GM12892 (cell line): ENCODE measurements around the gene CHADL.

Experiments used
- POLR2A ChIP-seq: IDR thresholded peaks from 2 replicates; pipeline ENCODE4 v1.6.1; 2011; ENCODE audit warnings: low read depth, low read length, control low read depth
- POLR2AphosphoS5 ChIP-seq: IDR thresholded peaks from 2 replicates; pipeline ENCODE4 v1.6.1; 2011; ENCODE audit warnings: low read depth, low read length, control low read depth
- TAF1 ChIP-seq: IDR thresholded peaks from 2 replicates; pipeline ENCODE4 v1.6.1; 2011; ENCODE audit warnings: low read depth, mild to moderate bottlenecking, control low read depth, low read length, borderline replicate concordance

DNA sequence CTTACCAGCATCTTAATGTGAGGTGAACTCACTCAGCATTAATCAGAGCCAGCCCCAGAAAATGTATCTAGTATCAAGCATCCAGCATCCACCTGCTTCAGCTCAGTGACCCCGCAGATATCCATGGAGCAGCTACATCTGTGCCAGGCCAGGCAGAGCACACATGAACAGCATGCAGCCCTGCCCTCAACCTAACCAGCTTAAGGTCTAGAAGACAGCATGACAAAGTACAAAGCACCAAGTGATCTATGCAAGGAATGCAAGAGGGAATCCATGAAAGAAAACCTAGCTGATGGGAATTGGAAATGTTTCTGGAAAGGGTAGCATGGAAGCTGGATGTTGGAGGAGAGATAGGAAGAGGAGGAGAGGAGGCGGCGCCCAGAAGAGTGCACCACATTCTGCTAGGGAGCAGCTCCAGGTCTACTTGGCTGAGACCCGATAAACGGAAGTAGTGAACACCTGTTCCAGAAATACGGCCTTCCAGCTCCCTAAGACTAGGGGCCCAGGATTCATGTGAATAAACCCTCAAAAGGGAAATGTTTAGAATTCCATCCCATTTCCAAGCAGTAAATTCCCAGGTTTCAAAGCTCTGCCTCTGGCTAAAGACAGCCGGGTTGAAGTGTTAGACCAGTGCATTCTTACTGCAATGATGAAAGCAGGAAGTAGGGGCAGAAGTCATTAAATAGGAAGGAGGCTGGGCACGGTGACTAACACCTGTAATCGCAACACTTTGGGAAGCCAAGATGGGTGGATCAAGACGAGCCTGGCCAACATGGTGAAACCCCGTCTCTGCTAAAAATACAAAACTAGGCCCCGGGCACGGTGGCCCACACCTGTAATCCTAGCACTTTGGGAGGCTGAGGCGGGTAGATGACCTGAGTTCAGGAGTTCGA, 59.1 kb downstream of the CHADL start:
- TF ChIP-seq POLR2AphosphoS5 (peak; percentile 41; the same call in 1 of the 2 replicates), POLR2A (no peak), TAF1 (no peak)
